Mesenchymal stem cell (in vitro differentiated cells and primary cell): ENCODE measurements around the gene IDH1. TPM values are rescaled to one million over a fixed set of nuclear protein-coding genes. Genes with fewer than 3 reads are reported as not detected.

Source experiments
- DNase-seq: peaks from one replicate; pipeline ENCODE4 v3.0.0-alpha.2; 2013
- H2AFZ ChIP-seq: one replicate; pipeline ENCODE4 v1.6.1; 2013; ENCODE audit warnings: low read depth, mild to moderate bottlenecking, control low read depth, inconsistent platforms, low read length, moderate library complexity
- H2AK5ac ChIP-seq: 2 replicates; pipeline ENCODE4 v1.6.1; 2013; ENCODE audit warnings: low read length, moderate library complexity, mild to moderate bottlenecking, inconsistent platforms; ENCODE audit not compliant: severe bottlenecking
- H2BK120ac ChIP-seq: one replicate; pipeline ENCODE4 v1.6.1; 2013; ENCODE audit warnings: low read depth, mild to moderate bottlenecking, inconsistent platforms, low read length, moderate library complexity
- H2BK12ac ChIP-seq, 2 experiments: one replicate each; pipeline ENCODE4 v1.6.1; 2013; ENCODE audit warnings: inconsistent platforms in 2 of 2, low read length in 2 of 2, mild to moderate bottlenecking in 2 of 2, moderate library complexity in 2 of 2, control low read depth in 1 of 2
- H2BK15ac ChIP-seq: one replicate; pipeline ENCODE4 v1.6.1; 2013; ENCODE audit warnings: mild to moderate bottlenecking, low read depth, inconsistent platforms; ENCODE audit not compliant: poor library complexity, severe bottlenecking
- H2BK5ac ChIP-seq: 2 replicates; pipeline ENCODE4 v1.6.1; 2013; ENCODE audit warnings: low read depth, mild to moderate bottlenecking, low read length, control low read depth, inconsistent platforms; ENCODE audit not compliant: poor library complexity, severe bottlenecking
- H3K14ac ChIP-seq, 2 experiments: one replicate each; pipeline ENCODE4 v1.6.1; 2013; ENCODE audit warnings: inconsistent platforms in 2 of 2, low read length in 2 of 2, control low read depth in 1 of 2, mild to moderate bottlenecking in 1 of 2, moderate library complexity in 1 of 2
- H3K18ac ChIP-seq, 2 experiments: one replicate each; pipeline ENCODE4 v1.6.1; 2013; ENCODE audit warnings: inconsistent platforms in 2 of 2, low read length in 2 of 2, control low read depth in 1 of 2, low read depth in 1 of 2, mild to moderate bottlenecking in 1 of 2
- H3K23ac ChIP-seq, 2 experiments: one replicate each; pipeline ENCODE4 v1.6.1; 2013; ENCODE audit warnings: inconsistent platforms in 2 of 2, low read length in 2 of 2, mild to moderate bottlenecking in 2 of 2, moderate library complexity in 2 of 2, control low read depth in 1 of 2
- H3K27ac ChIP-seq: 2 replicates; pipeline ENCODE4 v1.5.1; 2013; ENCODE audit warnings: mild to moderate bottlenecking, moderate library complexity, low read length, control low read depth, inconsistent platforms; ENCODE audit not compliant: poor library complexity, severe bottlenecking
- H3K27me3 ChIP-seq, 2 experiments: 2 replicates each; pipeline versions ENCODE4 v1.6.1 to v1.7.0; 2013; ENCODE audit warnings: low read length in 2 of 2, mild to moderate bottlenecking in 2 of 2, moderate library complexity in 2 of 2, control low read depth in 1 of 2, inconsistent platforms in 1 of 2; ENCODE audit not compliant: control insufficient read depth in 1 of 2, insufficient read depth in 1 of 2
- H3K36me3 ChIP-seq, 2 experiments: 2 replicates each; pipeline versions ENCODE4 v1.6.1 to v1.7.0; 2013; ENCODE audit warnings: low read length in 2 of 2, control low read depth in 1 of 2, inconsistent platforms in 1 of 2, low read depth in 1 of 2, mild to moderate bottlenecking in 1 of 2; ENCODE audit not compliant: insufficient read depth in 2 of 2, control insufficient read depth in 1 of 2
- H3K4ac ChIP-seq, 2 experiments: one replicate each; pipeline ENCODE4 v1.6.1; 2013; ENCODE audit warnings: inconsistent platforms in 2 of 2, low read length in 2 of 2, mild to moderate bottlenecking in 2 of 2, moderate library complexity in 2 of 2, control low read depth in 1 of 2, low read depth in 1 of 2
- H3K4me1 ChIP-seq: 2 replicates; pipeline ENCODE4 v1.6.1; 2013; ENCODE audit warnings: low read depth, low read length, control low read depth; ENCODE audit not compliant: control insufficient read depth, insufficient read depth
- H3K4me2 ChIP-seq: 2 replicates; pipeline ENCODE4 v1.6.1; 2013; ENCODE audit warnings: low read length, mild to moderate bottlenecking, inconsistent platforms; ENCODE audit not compliant: poor library complexity, severe bottlenecking
- H3K4me3 ChIP-seq, 2 experiments: 2 replicates each; pipeline versions ENCODE4 v1.5.1 to v1.7.0; 2013; ENCODE audit warnings: low read length in 2 of 2, mild to moderate bottlenecking in 2 of 2, control low read depth in 1 of 2, low read depth in 1 of 2; ENCODE audit not compliant: insufficient read depth in 1 of 2
- H3K79me1 ChIP-seq: replicated peaks from 2 replicates; pipeline ENCODE4 v1.6.1; 2013; ENCODE audit warnings: mild to moderate bottlenecking, control low read depth, low read length, inconsistent platforms; ENCODE audit not compliant: poor library complexity, severe bottlenecking
- H3K9ac ChIP-seq: 2 replicates; pipeline ENCODE4 v1.7.0; 2013; ENCODE audit warnings: mild to moderate bottlenecking, low read length, moderate library complexity
- H3K9me3 ChIP-seq: 2 replicates; pipeline ENCODE4 v1.7.0; 2013; ENCODE audit warnings: mild to moderate bottlenecking, low read length; ENCODE audit not compliant: control insufficient read depth
- H4K8ac ChIP-seq: one replicate; pipeline ENCODE4 v1.6.1; 2013; ENCODE audit warnings: inconsistent platforms, mild to moderate bottlenecking, low read length, moderate library complexity
- H4K91ac ChIP-seq: one replicate; pipeline ENCODE4 v1.6.1; 2013; ENCODE audit warnings: mild to moderate bottlenecking, low read length, inconsistent platforms
- WGBS: methylation state at CpG from one replicate; pipeline ENCODE4 v1.1.7; 2013; ENCODE audit warnings: mixed read lengths; 5-methylcytosine and 5-hydroxymethylcytosine counted together
- polyA plus RNA-seq, 2 experiments: library from polyadenylated mRNA; stranded (reverse); fragments of 200-250 nt; gene quantifications; one replicate each; pipeline ENCODE4 v1.2.3, GENCODE V29; 2013

Gene IDH1
- polyA plus RNA-seq (2013, experiment 1 of 2) = 179 TPM
- polyA plus RNA-seq (2013, experiment 2 of 2) = 184 TPM

DNA sequence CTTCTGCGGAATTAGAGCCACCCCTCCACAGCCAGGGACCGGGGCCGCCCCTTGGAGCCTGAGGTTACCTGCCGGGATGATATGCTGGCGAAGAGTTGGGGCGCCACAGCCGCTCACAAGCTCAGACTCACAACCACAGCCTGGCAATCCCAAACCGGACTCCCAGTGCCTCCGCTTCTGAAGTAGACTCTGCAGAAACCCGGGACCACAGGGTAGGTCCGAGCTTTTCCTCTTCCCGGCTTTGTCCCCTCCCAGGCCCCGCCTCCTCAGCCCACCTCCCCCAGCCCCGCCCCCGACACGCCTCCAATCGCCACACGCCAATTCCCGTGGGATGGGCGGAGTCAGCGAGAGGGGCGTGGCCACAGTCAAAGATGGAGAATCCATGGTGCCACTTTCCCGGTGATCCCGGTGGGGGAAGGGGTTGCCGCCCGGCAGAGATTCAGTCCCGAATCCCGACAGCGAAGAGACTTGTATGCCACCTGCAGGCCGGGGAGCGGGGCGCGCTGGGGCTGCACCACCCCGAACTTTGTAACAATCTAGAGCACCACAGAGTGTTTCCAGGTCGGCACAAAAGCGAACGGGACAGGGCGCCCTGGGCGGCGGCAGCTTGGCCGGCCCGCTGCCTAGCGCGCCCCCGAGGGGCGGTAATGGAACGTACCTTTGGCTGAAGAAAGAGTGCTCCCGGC is at the start of gene IDH1:
TSS of gene IDH1 (minus strand) at position 201 of the 686 bp plus-strand sequence. CDS start 3,520 bp downstream, outside the sequence.
- Histone ChIP-seq H4K8ac (peak within 1 kb of the TSS; percentile 70), H3K9me3 (no peaks in the 10 kb centered on the region), H2BK12ac (peak within 1 kb of the TSS in 1 of 2 experiments; percentile 52), H3K36me3 (peaks cover 0 to 35% of the 10 kb centered on the region in 2 experiments), H3K27ac (peak within 1 kb of the TSS; percentile 94), H4K91ac (peak within 1 kb of the TSS; percentile 52), H3K4me2 (peak within 1 kb of the TSS; percentile 94), H3K4me3 (peak within 1 kb of the TSS; percentile 74 to 98), H3K18ac (peak within 1 kb of the TSS; percentile 6 to 95), H3K79me1 (peaks cover 15% of the 10 kb centered on the region), H3K14ac (no peak within 1 kb of the TSS), H2BK120ac (no peak within 1 kb of the TSS), H3K4me1 (peaks cover 2% of the 10 kb centered on the region), H3K27me3 (no peaks in the 10 kb centered on the region), H2AFZ (peak within 1 kb of the TSS; percentile 91), H2BK5ac (no peak within 1 kb of the TSS), H3K23ac (peak within 1 kb of the TSS in 1 of 2 experiments; percentile 74), H2AK5ac (peak within 1 kb of the TSS; percentile 90), H3K9ac (peak within 1 kb of the TSS; percentile 87), H2BK15ac (peak within 1 kb of the TSS; percentile 73), H3K4ac (peak within 1 kb of the TSS; percentile 24 to 88)
- peak; percentile 95 for DNase-seq
- WGBS = under 1% methylated on average over 47 of the region's 48 CpGs

GRCh38 chr2:208304157-208304556 is 49.3 kb upstream of the IDH1 start:
- Histone ChIP-seq H3K4me1 (no peaks in the 10 kb centered on the region), H2BK120ac (no peak overlapping the region), H3K27ac (no peak overlapping the region), H4K91ac (no peak overlapping the region), H3K14ac (no peak overlapping the region), H3K4me3 (no peak overlapping the region), H3K27me3 (no peaks in the 10 kb centered on the region), H3K4me2 (no peak overlapping the region), H2BK15ac (no peak overlapping the region), H2BK5ac (no peak overlapping the region), H2AFZ (no peak overlapping the region), H3K36me3 (peaks cover 10 to 72% of the 10 kb centered on the region in 2 experiments), H3K23ac (no peak overlapping the region), H3K18ac (no peak overlapping the region), H3K79me1 (peaks cover 8% of the 10 kb centered on the region), H3K9ac (no peak overlapping the region), H3K4ac (no peak overlapping the region), H2BK12ac (no peak overlapping the region), H3K9me3 (no peaks in the 10 kb centered on the region), H2AK5ac (no peak overlapping the region), H4K8ac (no peak overlapping the region)
- DNase-seq = no peak
- WGBS = 97% methylated on average over 4 of the region's 4 CpGs

DNA sequence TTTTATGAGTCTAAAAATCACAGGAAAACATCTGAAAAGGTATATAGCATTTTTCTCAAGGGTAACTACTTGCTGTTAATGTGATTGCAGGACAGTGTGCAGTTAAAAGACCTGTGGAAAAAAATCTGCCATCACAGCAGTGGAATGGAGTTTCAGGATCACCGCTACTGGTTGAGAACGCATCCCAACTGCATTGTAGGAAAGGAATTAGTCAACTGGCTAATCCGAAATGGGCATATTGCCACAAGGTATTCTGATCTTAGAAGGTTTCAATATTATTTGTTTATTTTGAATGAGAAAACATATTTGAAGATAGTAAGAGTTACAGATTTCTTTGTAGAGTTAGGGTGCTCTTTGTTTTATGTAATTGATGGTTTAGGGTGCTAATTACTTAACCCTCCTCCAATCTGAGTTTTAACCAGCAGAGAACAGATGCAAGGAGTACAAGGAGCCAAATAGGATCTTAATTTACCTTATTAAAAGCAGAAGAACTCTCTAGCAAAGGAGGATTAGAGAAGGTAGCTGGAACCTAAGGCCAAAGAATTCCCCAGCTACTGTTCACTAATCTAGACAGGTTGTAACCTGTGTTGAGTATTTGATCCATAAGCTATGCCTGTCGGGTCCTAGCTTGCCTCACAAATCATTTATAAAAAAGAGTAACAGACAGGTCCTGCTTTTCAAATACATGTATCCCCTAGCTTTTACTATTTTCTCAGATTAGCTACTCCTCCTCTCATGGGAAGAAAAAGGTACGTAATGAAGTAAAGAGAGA is 46.2 kb upstream of the IDH1 start:
- 91% methylated on average over 4 of the region's 5 CpGs for WGBS
- H3K36me3 ChIP-seq = peaks cover 15 to 86% of the 10 kb centered on the region in 2 experiments
- no peak overlapping the region for H3K9ac ChIP-seq
- no peak overlapping the region for H2BK15ac ChIP-seq
- no peak overlapping the region for H3K23ac ChIP-seq
- H3K14ac ChIP-seq = no peak overlapping the region
- no peak overlapping the region for H2BK120ac ChIP-seq
- DNase-seq = no peak
- no peak overlapping the region for H2AFZ ChIP-seq
- H3K79me1 ChIP-seq = peaks cover 10% of the 10 kb centered on the region
- no peak overlapping the region for H3K4me3 ChIP-seq
- H3K27ac ChIP-seq = no peak overlapping the region
- no peaks in the 10 kb centered on the region for H3K9me3 ChIP-seq
- H4K91ac ChIP-seq = no peak overlapping the region
- H3K4me1 ChIP-seq = no peaks in the 10 kb centered on the region
- no peak overlapping the region for H3K18ac ChIP-seq
- H4K8ac ChIP-seq = no peak overlapping the region
- H2AK5ac ChIP-seq = no peak overlapping the region
- no peak overlapping the region for H2BK5ac ChIP-seq
- H3K27me3 ChIP-seq = no peaks in the 10 kb centered on the region
- H3K4me2 ChIP-seq = no peak overlapping the region
- no peak overlapping the region for H2BK12ac ChIP-seq
- H3K4ac ChIP-seq = no peak overlapping the region

DNA sequence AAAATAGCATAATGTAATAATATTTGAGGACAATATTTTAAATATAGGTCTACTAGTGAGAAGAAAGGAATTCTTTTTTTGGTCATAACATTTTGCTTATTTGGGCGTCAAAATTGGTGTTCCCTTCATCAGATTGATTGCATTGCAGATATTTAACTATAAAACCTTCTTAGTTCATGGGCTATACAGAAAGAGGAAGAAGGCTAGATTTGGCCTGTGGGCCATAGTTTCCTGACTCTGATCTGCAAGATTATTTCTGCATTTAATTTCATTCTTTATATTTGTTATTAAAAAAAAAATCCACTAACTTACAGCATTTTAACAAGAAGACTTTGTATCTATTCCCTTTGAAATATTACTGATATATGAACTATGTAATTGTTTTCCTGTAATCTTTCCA is 43.1 kb upstream of the IDH1 start:
- Histone ChIP-seq H3K27me3 (no peaks in the 10 kb centered on the region), H3K18ac (no peak overlapping the region), H2BK15ac (no peak overlapping the region), H3K4me3 (no peak overlapping the region), H3K14ac (no peak overlapping the region), H2AK5ac (no peak overlapping the region), H2AFZ (no peak overlapping the region), H3K4me1 (no peaks in the 10 kb centered on the region), H3K9me3 (no peaks in the 10 kb centered on the region), H4K8ac (no peak overlapping the region), H3K4me2 (no peak overlapping the region), H3K79me1 (peaks cover 21% of the 10 kb centered on the region), H2BK5ac (no peak overlapping the region), H2BK12ac (no peak overlapping the region), H3K36me3 (peaks cover 14 to 85% of the 10 kb centered on the region in 2 experiments), H2BK120ac (no peak overlapping the region), H3K23ac (no peak overlapping the region), H4K91ac (no peak overlapping the region), H3K4ac (no peak overlapping the region), H3K9ac (no peak overlapping the region), H3K27ac (no peak overlapping the region)
- no CpG with 5 or more reads among the region's 1 CpG for WGBS
- no peak for DNase-seq
